ENCODE results near the gene COLGALT1.

DNA sequence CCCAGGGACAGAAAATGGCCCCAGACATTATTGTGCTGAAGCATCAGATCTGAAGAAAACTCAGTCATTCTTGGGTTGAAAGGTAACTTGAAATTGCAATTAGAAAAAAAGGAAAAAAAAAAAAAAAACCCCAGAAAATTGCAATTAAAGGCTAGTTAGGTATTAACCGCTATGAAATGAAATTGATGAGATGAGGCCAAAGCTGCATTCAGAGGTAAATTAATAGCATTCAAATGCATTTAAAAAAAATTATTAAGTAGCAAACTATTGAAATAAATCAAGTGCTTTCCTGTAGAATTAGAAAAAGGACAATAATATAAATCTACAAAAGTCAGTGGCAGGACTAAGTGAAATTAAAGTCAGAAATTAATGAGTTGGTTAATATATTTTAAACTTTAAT lies 37.6 kb upstream of the COLGALT1 start:
- TF ChIP-seq POLR2A (IDR thresholded peaks at IDR 0.05), result no peak
- TF ChIP-seq, protein P1, sequence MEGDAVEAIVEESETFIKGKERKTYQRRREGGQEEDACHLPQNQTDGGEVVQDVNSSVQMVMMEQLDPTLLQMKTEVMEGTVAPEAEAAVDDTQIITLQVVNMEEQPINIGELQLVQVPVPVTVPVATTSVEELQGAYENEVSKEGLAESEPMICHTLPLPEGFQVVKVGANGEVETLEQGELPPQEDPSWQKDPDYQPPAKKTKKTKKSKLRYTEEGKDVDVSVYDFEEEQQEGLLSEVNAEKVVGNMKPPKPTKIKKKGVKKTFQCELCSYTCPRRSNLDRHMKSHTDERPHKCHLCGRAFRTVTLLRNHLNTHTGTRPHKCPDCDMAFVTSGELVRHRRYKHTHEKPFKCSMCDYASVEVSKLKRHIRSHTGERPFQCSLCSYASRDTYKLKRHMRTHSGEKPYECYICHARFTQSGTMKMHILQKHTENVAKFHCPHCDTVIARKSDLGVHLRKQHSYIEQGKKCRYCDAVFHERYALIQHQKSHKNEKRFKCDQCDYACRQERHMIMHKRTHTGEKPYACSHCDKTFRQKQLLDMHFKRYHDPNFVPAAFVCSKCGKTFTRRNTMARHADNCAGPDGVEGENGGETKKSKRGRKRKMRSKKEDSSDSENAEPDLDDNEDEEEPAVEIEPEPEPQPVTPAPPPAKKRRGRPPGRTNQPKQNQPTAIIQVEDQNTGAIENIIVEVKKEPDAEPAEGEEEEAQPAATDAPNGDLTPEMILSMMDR (IDR thresholded peaks at IDR 0.05), result no peak
- TF ChIP-seq EP300 (IDR thresholded peaks at IDR 0.05), result no peak
